Karpas-422 (cell line): ENCODE data around the gene ENAH. TPM values are rescaled to one million over a fixed set of nuclear protein-coding genes. Genes with fewer than 3 reads are reported as not detected.

Experiments
- DNase-seq: peaks from one replicate; pipeline ENCODE4 v3.0.0-alpha.2; 2015
- H2AFZ ChIP-seq: fragments of 200-600 bp; sonication (generic); 2 replicates; pipeline ENCODE4 v1.6.1; 2014; ENCODE audit warnings: antibody characterized with exemption, low read length, mixed read lengths
- H3K27ac ChIP-seq: fragments of 200-600 bp; sonication (generic); 2 replicates; pipeline ENCODE4 v1.5.1; 2014; ENCODE audit warnings: mild to moderate bottlenecking, low read length, moderate library complexity
- H3K27me3 ChIP-seq: fragments of 200-600 bp; sonication (generic); 2 replicates; pipeline ENCODE4 v1.6.1; 2014; ENCODE audit warnings: low read length, mixed read lengths
- H3K36me3 ChIP-seq: fragments of 200-600 bp; sonication (generic); 2 replicates; pipeline ENCODE4 v1.6.1; 2014; ENCODE audit warnings: low read length, mixed read lengths; ENCODE audit not compliant: insufficient read depth
- H3K4me1 ChIP-seq: fragments of 200-600 bp; sonication (generic); 2 replicates; pipeline ENCODE4 v1.6.1; 2014; ENCODE audit warnings: mild to moderate bottlenecking, low read length, mixed read lengths
- H3K4me2 ChIP-seq: fragments of 200-600 bp; sonication (generic); 2 replicates; pipeline ENCODE4 v1.6.1; 2014; ENCODE audit warnings: low read length, low read depth, mild to moderate bottlenecking; ENCODE audit not compliant: poor library complexity, severe bottlenecking
- H3K4me3 ChIP-seq: fragments of 200-600 bp; sonication (generic); 2 replicates; pipeline ENCODE4 v1.5.1; 2014; ENCODE audit warnings: mild to moderate bottlenecking, antibody characterized with exemption, low read length, mixed read lengths
- H3K79me2 ChIP-seq: fragments of 200-600 bp; sonication (generic); 2 replicates; pipeline ENCODE4 v1.6.1; 2014; ENCODE audit warnings: mild to moderate bottlenecking, low read length, mixed read lengths
- H3K9ac ChIP-seq: fragments of 200-600 bp; sonication (generic); 2 replicates; pipeline ENCODE4 v1.6.0; 2014; ENCODE audit warnings: low read length
- H3K9me2 ChIP-seq: fragments of 200-600 bp; sonication (generic), shearing (Covaris generic); replicated peaks from 2 replicates; pipeline ENCODE4 v1.6.0; 2014; ENCODE audit warnings: mild to moderate bottlenecking, low read length, moderate library complexity; ENCODE audit not compliant: insufficient read depth
- H3K9me3 ChIP-seq: fragments of 300-700, 200-600 bp; sonication (generic); 2 replicates; pipeline ENCODE4 v1.6.1; 2014; ENCODE audit warnings: low read length, mixed read lengths
- H4K20me1 ChIP-seq: fragments of 200-600 bp; sonication (generic); 2 replicates; pipeline ENCODE4 v1.6.1; 2014; ENCODE audit warnings: mild to moderate bottlenecking, antibody characterized with exemption, low read length, low read depth; ENCODE audit not compliant: insufficient read depth
- total RNA-seq: library from RNA; depleted of rRNA; stranded (reverse); fragments of >200 nt; shearing (Covaris generic); gene quantifications from 2 replicates; pipeline ENCODE4 v1.2.3, GENCODE V29; 2014; ENCODE audit warnings: low replicate concordance

Gene ENAH
- total RNA-seq, 1 experiment from 2014 or later: not detected

DNA sequence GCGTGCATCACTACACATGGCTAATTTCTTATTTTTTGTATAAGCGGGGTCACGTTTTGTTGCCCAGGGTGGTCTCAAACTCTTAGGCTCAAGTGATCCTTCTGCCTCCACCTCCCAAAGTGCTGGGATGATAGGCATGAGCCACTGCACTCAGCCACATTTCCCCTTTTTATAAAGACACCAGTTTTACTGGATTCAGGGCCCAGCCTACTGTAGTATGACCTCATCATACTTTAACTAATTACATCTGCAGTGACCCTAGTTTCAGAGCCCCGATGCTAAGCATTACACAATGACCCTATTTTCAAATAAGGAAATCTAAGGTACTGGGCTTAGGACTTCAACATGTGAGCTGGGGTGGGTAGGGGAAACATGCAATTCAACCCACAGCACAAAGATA lies 31.8 kb upstream of the ENAH start:
- H3K4me3 ChIP-seq: no peak overlapping the region
- no peaks in the 10 kb centered on the region for H3K9me2 ChIP-seq
- H3K4me1 ChIP-seq: no peaks in the 10 kb centered on the region
- no peaks in the 10 kb centered on the region for H4K20me1 ChIP-seq
- no peaks in the 10 kb centered on the region for H3K9me3 ChIP-seq
- no peaks in the 10 kb centered on the region for H3K27me3 ChIP-seq
- DNase-seq: no peak
- H3K27ac ChIP-seq: no peak overlapping the region
- no peaks in the 10 kb centered on the region for H3K79me2 ChIP-seq
- H3K36me3 ChIP-seq: no peaks in the 10 kb centered on the region
- no peak overlapping the region for H2AFZ ChIP-seq
- no peak overlapping the region for H3K9ac ChIP-seq
- H3K4me2 ChIP-seq: no peak overlapping the region

DNA sequence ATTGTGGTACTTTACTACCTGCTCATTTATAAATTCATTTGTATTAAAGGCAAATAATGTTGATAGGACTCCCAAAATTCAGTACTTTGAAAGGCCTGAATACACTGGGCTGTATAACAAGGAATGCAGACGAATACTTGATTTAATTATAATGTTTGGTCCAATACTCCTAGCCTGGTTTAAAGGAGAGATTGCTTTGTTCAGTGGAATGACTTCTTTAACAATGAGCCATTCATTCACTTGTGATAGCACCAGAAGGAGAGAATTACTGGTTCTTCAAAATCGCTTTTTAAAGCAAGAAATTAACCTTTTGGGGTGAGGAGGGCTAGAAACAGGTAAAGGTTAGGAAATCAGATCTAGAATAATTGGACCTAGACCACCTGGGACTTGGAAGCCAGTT lies 28.3 kb upstream of the ENAH start:
- H3K36me3 ChIP-seq: no peaks in the 10 kb centered on the region
- H4K20me1 ChIP-seq: no peaks in the 10 kb centered on the region
- H3K27ac ChIP-seq: no peak overlapping the region
- H3K27me3 ChIP-seq: no peaks in the 10 kb centered on the region
- no peaks in the 10 kb centered on the region for H3K4me1 ChIP-seq
- no peak for DNase-seq
- no peak overlapping the region for H3K9ac ChIP-seq
- H3K4me3 ChIP-seq: no peak overlapping the region
- no peak overlapping the region for H2AFZ ChIP-seq
- no peaks in the 10 kb centered on the region for H3K9me2 ChIP-seq
- H3K4me2 ChIP-seq: no peak overlapping the region
- no peaks in the 10 kb centered on the region for H3K79me2 ChIP-seq
- no peaks in the 10 kb centered on the region for H3K9me3 ChIP-seq

DNA sequence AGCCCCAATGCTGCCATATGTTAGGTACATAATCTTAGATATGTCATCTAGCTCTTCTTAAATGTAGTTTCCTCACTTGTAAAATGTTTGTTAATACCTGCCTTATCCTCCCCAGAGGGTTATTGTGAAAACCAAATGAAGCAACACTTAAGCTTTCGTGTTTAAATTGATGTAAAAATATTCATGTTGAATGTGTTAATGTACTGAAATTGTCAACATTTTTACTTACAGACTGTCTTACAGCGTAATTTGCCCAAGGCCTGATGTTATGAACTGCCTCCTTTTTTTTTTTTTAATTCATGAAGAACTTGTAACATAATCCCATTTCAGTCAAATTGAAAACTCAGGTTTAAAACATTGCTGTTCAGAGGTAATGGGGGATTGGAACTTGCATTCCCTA lies 25.6 kb upstream of the ENAH start:
- Histone ChIP-seq H4K20me1 (no peaks in the 10 kb centered on the region), H3K27me3 (no peaks in the 10 kb centered on the region), H3K9me3 (no peaks in the 10 kb centered on the region), H3K79me2 (no peaks in the 10 kb centered on the region), H3K9ac (no peak overlapping the region), H2AFZ (no peak overlapping the region), H3K36me3 (no peaks in the 10 kb centered on the region), H3K27ac (no peak overlapping the region), H3K4me1 (no peaks in the 10 kb centered on the region), H3K9me2 (no peaks in the 10 kb centered on the region), H3K4me2 (no peak overlapping the region), H3K4me3 (no peak overlapping the region)
- no peak for DNase-seq

DNA sequence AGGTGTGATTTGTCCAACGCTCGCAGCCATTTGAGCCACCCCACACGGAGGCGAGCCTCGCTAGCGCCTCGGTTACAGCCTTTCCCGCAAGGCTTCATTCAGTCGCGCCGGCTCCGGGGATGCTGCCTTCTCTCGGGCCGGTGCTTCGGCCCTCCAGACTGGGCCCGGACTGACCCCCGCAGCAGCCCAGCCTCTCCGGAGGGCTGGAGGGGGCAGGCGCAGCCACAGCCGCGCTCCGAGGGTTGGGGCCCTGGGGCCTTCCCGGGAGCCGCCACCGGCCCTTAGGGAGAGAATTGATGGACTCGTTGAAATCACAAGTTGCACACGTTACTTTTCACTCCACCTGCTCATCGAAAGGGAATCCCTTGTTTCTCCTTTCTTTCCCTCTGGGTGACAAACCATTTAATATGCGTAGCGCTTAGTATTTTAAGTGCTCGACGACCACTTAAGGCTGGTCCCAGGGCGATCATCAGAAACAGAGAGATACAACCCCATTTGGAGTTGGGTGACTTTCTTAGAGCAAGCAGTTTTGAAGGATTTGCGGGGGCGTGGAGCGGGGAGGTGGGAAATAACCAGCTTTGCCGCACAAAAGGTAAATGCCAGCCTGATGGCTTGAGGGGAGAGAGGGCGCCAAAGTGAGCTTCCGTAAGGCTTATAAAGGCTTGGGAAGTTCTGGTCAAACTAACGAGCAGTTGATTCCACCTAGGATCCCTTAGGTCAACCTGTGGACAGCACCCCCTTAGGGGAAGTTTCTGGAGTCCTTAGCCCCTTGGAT lies 24.6 kb upstream of the ENAH start:
- no peaks in the 10 kb centered on the region for H4K20me1 ChIP-seq
- DNase-seq: no peak
- no peak overlapping the region for H3K9ac ChIP-seq
- H3K9me3 ChIP-seq: no peaks in the 10 kb centered on the region
- H3K4me3 ChIP-seq: no peak overlapping the region
- H3K4me2 ChIP-seq: no peak overlapping the region
- H3K9me2 ChIP-seq: no peaks in the 10 kb centered on the region
- H3K27me3 ChIP-seq: no peaks in the 10 kb centered on the region
- no peaks in the 10 kb centered on the region for H3K4me1 ChIP-seq
- no peaks in the 10 kb centered on the region for H3K36me3 ChIP-seq
- no peak overlapping the region for H3K27ac ChIP-seq
- H3K79me2 ChIP-seq: no peaks in the 10 kb centered on the region
- no peak overlapping the region for H2AFZ ChIP-seq

DNA sequence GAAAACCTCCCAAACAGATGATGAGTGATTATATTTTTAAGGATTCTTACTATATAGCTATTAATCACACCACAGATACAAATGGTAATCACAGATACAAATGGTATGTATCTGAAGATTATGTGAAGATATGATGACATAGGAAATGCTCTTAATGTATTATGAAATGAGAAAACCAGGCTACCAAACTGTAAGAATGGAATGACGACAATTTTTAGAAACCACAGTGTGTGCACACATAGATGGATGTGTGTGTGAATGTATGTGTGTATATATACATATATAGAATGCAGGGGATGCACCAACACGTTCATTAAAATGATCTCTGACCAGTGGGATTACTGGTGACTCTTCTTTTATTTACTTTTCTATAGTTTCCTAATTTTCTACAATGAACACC lies 21.5 kb upstream of the ENAH start:
- H3K4me2 ChIP-seq: no peak overlapping the region
- no peaks in the 10 kb centered on the region for H4K20me1 ChIP-seq
- no peak overlapping the region for H3K9ac ChIP-seq
- DNase-seq: no peak
- no peaks in the 10 kb centered on the region for H3K9me3 ChIP-seq
- no peak overlapping the region for H2AFZ ChIP-seq
- no peaks in the 10 kb centered on the region for H3K27me3 ChIP-seq
- H3K79me2 ChIP-seq: no peaks in the 10 kb centered on the region
- H3K4me3 ChIP-seq: no peak overlapping the region
- no peaks in the 10 kb centered on the region for H3K4me1 ChIP-seq
- H3K27ac ChIP-seq: no peak overlapping the region
- no peaks in the 10 kb centered on the region for H3K36me3 ChIP-seq
- H3K9me2 ChIP-seq: no peaks in the 10 kb centered on the region

DNA sequence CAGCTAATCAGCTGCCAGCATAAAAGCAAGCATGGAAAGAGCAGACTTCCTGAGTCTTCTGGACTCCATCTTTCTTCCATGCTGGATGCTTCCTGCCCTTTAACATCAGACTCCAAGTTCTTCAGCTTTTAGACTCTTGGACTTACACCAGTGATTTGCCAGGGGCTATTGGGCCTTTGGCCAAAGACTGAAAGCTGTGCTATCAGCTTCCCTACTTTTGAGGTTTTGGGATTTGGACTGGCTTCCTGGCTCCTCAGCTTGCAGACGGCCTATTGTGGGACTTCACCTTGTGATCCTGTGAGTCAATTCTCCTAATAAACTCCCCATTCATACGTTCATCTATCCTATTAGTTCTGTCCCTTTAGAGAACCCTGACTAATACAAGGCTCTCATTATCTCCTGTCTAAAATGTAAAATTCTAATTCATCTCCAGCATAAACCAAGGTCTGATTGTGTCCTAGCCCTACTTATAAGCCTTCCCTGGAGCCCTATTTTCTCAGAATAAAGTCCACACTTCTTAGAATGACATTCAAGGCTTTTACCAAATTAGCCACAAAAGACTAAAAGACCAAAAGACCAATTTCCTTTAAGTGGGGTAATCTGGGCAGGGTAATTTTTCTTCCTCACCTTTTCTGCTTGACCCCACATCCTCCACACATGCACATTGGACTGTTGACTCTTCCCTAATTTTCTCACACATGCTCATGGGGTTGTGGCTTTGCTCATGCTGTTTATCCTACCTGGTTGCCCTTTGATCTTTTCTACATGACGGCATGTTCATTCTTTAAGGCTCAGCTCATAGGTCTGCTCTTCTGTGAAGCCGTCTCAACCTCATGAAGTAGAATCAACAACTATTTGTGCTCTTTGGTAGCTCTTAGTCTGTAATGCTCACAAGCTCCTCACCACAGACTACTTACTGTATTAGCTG lies 18.1 kb upstream of the ENAH start:
- Histone ChIP-seq H3K4me2 (no peak overlapping the region), H3K36me3 (no peaks in the 10 kb centered on the region), H3K9ac (no peak overlapping the region), H4K20me1 (no peaks in the 10 kb centered on the region), H3K9me2 (no peaks in the 10 kb centered on the region), H2AFZ (no peak overlapping the region), H3K4me1 (no peaks in the 10 kb centered on the region), H3K27ac (no peak overlapping the region), H3K79me2 (no peaks in the 10 kb centered on the region), H3K27me3 (no peaks in the 10 kb centered on the region), H3K4me3 (no peak overlapping the region), H3K9me3 (no peaks in the 10 kb centered on the region)
- DNase-seq: no peak

DNA sequence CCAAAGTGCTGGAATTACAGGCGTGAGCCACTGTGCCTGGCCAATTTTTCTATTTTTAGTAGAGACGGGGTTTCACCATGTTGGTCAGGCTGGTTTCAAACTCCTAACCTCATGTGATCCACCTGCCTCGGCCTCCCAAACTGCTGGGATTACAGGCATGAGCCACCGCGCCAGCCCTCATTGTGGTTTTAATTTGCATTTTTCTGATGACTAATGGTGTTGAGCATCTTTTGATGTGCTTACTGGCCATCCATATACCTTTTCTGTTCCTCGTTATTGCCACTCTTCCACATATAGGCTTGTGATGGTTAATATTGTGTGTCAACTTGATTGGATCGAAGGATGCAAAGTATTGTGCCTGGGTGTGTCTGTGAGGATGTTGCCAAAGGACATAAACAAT lies 17.4 kb upstream of the ENAH start:
- H3K27ac ChIP-seq: no peak overlapping the region
- H3K4me2 ChIP-seq: no peak overlapping the region
- DNase-seq: no peak
- H3K79me2 ChIP-seq: no peaks in the 10 kb centered on the region
- H3K9me2 ChIP-seq: no peaks in the 10 kb centered on the region
- H3K4me3 ChIP-seq: no peak overlapping the region
- H3K9me3 ChIP-seq: no peaks in the 10 kb centered on the region
- no peaks in the 10 kb centered on the region for H4K20me1 ChIP-seq
- H3K4me1 ChIP-seq: no peaks in the 10 kb centered on the region
- H3K9ac ChIP-seq: no peak overlapping the region
- no peaks in the 10 kb centered on the region for H3K36me3 ChIP-seq
- H2AFZ ChIP-seq: no peak overlapping the region
- H3K27me3 ChIP-seq: no peaks in the 10 kb centered on the region

DNA sequence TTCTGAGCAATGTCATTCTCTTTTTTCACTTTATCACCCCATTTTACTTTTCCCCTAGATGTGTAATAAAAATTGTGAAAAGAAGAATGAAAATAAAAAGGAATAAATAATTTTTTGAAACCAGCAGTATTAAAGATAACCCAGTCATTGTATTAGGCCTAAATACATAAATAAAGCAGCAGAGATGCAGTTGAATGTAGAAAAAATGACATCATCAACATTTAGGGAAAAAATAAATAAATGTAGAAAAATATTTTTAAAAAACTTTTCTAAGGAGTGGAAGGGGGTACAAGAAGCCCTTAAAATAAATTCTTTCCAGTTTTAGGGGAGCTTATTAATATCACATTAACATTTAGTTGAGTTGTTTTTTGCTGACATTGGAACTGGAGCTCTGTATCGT lies 15.3 kb upstream of the ENAH start:
- no peak for DNase-seq
- Histone ChIP-seq H3K4me2 (no peak overlapping the region), H3K9me2 (no peaks in the 10 kb centered on the region), H3K27me3 (no peaks in the 10 kb centered on the region), H3K79me2 (no peaks in the 10 kb centered on the region), H3K27ac (no peak overlapping the region), H3K4me1 (no peaks in the 10 kb centered on the region), H3K9me3 (no peaks in the 10 kb centered on the region), H3K36me3 (no peaks in the 10 kb centered on the region), H2AFZ (no peak overlapping the region), H3K9ac (no peak overlapping the region), H4K20me1 (no peaks in the 10 kb centered on the region), H3K4me3 (no peak overlapping the region)
